Fibroblast of lung (primary cell): ENCODE data around the gene LRRC46.

Experiments used
- EZH2 ChIP-seq: IDR thresholded peaks from 2 replicates; pipeline ENCODE4 v1.5.1; 2012; ENCODE audit warnings: low read length, control low read depth, mild to moderate bottlenecking; ENCODE audit errors: missing control alignments
- TF ChIP-seq, protein P1 (sequence below), 2 donors: IDR thresholded peaks in 1 of 2; conservative IDR thresholded peaks in 1 of 2; 1 replicate in 1 of 2; 2 replicates in 1 of 2; pipeline ENCODE4 v1.5.1; 2011 to 2012; ENCODE audit warnings: low read length in 2 of 2, control low read depth in 1 of 2, inconsistent platforms in 1 of 2, low read depth in 1 of 2, mild to moderate bottlenecking in 1 of 2

DNA sequence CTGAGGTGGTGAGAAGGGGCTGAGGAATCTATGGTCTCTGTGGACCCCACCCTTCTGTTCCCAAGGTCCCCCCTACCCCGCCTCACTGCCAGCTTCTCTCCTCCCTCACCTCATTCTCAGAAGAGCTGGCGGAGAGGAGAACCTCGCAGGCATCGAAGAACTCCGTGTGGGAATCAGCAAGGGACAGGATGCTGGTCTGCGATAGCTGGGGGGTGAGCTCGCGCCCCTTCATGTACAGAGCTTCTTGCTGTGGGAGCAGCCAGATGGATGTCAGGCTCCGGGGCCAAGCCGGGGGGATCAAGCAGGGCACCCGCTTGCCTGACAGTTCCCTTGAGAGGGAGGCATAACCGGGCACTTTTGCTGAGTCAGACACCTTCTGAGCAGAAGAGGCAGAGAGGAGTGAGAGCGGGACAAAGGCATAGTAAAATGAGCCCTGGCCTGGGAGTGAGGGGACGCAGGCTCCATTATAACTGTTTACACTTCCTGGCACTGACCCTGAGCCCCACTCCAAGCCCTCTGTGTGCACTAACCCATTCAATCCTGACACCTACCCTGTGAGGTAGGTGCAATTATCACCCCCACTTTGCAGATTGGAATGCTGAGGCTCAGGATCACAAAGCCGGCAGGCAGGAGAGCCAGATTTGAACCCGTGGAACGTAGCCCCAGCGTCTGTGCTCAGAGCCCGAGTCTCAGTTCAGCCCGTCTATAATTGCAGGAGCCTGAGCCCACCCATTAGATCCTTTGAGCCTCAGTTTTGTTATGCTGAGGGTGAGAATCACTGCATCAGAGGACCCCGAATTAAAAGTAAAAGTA lies 16.2 kb upstream of the LRRC46 start:
- TF ChIP-seq, protein P1, sequence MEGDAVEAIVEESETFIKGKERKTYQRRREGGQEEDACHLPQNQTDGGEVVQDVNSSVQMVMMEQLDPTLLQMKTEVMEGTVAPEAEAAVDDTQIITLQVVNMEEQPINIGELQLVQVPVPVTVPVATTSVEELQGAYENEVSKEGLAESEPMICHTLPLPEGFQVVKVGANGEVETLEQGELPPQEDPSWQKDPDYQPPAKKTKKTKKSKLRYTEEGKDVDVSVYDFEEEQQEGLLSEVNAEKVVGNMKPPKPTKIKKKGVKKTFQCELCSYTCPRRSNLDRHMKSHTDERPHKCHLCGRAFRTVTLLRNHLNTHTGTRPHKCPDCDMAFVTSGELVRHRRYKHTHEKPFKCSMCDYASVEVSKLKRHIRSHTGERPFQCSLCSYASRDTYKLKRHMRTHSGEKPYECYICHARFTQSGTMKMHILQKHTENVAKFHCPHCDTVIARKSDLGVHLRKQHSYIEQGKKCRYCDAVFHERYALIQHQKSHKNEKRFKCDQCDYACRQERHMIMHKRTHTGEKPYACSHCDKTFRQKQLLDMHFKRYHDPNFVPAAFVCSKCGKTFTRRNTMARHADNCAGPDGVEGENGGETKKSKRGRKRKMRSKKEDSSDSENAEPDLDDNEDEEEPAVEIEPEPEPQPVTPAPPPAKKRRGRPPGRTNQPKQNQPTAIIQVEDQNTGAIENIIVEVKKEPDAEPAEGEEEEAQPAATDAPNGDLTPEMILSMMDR (conservative IDR thresholded peaks at IDR 0.05 in 1 of 2, IDR thresholded peaks at IDR 0.05 in 1 of 2; ENCODE audit: low read depth in 1 of 2, low read length in 2 of 2): no peak
- no peak for TF ChIP-seq EZH2
